HG03025 (cell line): Measurements from ENCODE around the gene NOS1.

ENCODE experiments used
- ATAC-seq: cut with Tn5 transposase; IDR thresholded peaks from one replicate; pipeline ENCODE4 v1.9.1; 2021; ENCODE audit warnings: mild to moderate bottlenecking, moderate library complexity; ENCODE audit not compliant: unreplicated experiment, low FRiP score

Gene NOS1

GRCh38 chr12:117334051-117334450 is 27.4 kb downstream of the NOS1 start:
- no peak for ATAC-seq

GRCh38 chr12:117333331-117333881 is 28.0 kb downstream of the NOS1 start:
- no peak for ATAC-seq

GRCh38 chr12:117331691-117332090 is 29.7 kb downstream of the NOS1 start:
- ATAC-seq, result no peak

DNA sequence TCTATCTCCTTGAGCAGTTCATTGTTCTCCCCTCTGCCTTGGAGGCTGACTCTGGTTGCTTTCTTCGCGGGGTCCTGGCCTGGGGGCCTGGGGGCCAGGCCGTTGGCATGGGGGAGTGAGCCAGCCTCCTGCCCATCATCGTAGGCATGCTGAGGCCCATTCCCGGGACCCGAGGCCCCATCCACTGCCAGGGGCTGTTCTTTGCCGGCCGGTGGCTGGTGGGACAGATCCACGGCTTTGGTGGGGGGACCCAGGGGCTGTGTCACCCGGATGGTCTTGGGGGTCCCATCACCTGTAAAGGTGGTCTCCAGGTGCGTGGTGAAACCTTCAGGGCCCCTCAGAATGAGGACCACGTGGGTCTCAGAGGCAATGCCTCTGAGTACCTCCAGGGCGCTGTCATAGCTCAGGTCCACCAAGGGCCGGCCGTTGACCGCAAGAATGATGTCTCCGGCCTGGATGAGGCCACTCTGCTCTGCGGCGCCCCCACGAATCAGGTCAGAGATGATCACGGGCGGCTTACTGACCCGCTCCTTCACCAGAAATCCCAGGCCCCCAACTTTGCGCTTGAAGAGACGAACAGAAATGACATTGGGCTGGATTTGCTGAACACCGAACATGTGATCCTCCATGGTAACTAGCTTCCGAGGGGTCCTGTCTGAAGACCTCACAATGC is 30.8 kb downstream of the NOS1 start:
- no peak for ATAC-seq

DNA sequence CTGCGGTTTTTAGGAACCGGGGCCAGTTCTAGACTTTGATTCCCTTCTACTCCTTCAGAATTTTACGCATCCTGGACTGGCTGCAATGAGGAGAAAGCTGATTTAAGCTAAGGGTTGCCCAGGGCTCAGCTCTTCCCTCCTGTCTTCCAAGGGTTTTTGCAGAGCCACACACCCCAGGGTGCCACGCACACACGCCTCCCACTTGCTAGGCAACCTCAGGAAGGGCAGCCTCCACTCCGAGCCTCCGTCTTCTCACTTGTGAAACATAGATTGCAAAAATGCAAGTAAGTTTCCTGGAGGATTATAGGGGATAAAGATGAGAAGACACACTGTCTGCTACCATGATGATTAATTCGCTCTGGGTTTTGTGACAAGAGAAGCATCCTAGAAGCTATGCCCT is 31.7 kb downstream of the NOS1 start:
- ATAC-seq, result no peak

- no peak for ATAC-seq
Observed at GRCh38 chr12:117328556-117329100, 32.8 kb downstream of the NOS1 start.

- ATAC-seq, result no peak
Observed at GRCh38 chr12:117322428-117322827, 39.0 kb downstream of the NOS1 start.

GRCh38 chr12:117321572-117321971 is 39.9 kb downstream of the NOS1 start:
- ATAC-seq, result no peak

GRCh38 chr12:117318591-117318990 is 42.8 kb downstream of the NOS1 start:
- ATAC-seq, result no peak

- ATAC-seq, result no peak
Observed at GRCh38 chr12:117316336-117316735, 45.1 kb downstream of the NOS1 start.

GRCh38 chr12:117313926-117314325 is 47.5 kb downstream of the NOS1 start:
- no peak for ATAC-seq

DNA sequence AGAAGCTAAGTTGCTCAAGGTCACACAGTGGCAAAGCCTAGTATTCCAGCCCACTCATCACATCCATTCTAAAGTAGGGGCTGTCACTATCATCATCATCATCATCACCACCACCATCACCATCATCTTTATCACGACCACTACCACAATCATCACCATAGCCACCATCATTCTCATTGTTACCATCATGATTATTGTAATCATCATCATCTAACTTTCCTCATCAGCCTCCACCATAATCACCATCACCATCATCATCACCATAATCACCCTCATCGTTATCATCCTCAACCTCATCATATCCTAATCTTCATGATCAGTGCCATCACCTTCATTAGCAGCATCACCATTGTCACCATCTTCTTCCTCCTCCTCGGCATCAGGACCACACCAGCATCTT is 48.7 kb downstream of the NOS1 start:
- ATAC-seq, result no peak

- ATAC-seq, result no peak
Observed at GRCh38 chr12:117309276-117309925, 52.0 kb downstream of the NOS1 start.

- ATAC-seq, result no peak
Observed at GRCh38 chr12:117300174-117300573, 61.3 kb downstream of the NOS1 start.

GRCh38 chr12:117298648-117299225 is 62.7 kb downstream of the NOS1 start:
- no peak for ATAC-seq

GRCh38 chr12:117298191-117298590 is 63.2 kb downstream of the NOS1 start:
- ATAC-seq, result no peak

DNA sequence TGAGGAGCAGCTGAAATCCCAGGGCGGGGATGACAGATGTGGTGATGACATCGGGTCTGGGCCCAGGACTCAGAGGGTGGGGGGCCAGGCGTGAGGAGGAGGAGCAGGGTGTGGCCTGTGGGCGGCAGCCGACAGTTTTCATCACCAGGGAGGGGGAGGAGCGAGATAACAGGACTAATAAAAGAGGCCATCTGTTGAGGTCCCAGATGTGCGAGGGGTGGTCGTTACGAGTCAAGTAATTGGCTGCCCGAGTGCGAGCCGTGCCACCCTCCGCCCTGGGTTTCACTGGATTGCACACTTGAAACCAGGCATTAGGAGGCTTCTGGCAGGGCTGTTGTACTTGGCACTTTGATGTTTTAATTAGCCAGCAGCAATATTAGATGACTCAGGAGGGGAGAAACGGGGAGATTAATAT is 67.2 kb downstream of the NOS1 start:
- ATAC-seq, result no peak

- ATAC-seq, result no peak
Observed at GRCh38 chr12:117293510-117293909, 67.9 kb downstream of the NOS1 start.

- no peak for ATAC-seq
Observed at GRCh38 chr12:117292688-117293087, 68.7 kb downstream of the NOS1 start.

- no peak for ATAC-seq
Observed at GRCh38 chr12:117284140-117284539, 77.3 kb downstream of the NOS1 start.

- no peak for ATAC-seq
Observed at GRCh38 chr12:117282490-117282889, 78.9 kb downstream of the NOS1 start.
